HG03139 (cell line): Measurements from ENCODE around the gene IFT88.

Source experiments
- ATAC-seq: cut with Tn5 transposase; IDR thresholded peaks from one replicate; pipeline ENCODE4 v1.9.1; 2021; ENCODE audit not compliant: unreplicated experiment

Gene IFT88

DNA sequence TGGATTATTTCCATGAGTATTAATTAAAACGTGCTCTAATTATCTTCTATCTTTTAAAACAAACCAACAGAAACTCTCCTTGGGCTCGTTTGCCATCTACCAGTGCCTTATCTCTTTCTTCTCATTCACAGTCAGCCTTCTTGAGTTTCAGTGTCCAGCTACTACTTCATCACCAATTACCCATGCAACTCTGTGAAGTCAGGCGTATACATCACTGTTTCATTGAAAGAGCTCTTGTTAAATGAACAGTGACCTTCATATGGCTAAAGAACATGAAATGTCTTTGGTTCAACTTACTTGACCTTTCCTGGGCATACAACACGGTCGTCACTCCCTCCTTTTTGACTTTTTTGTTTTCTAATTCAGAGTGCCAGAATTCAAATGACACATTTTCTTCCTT, 5.2 kb upstream of the IFT88 start:
- ATAC-seq: no peak

DNA sequence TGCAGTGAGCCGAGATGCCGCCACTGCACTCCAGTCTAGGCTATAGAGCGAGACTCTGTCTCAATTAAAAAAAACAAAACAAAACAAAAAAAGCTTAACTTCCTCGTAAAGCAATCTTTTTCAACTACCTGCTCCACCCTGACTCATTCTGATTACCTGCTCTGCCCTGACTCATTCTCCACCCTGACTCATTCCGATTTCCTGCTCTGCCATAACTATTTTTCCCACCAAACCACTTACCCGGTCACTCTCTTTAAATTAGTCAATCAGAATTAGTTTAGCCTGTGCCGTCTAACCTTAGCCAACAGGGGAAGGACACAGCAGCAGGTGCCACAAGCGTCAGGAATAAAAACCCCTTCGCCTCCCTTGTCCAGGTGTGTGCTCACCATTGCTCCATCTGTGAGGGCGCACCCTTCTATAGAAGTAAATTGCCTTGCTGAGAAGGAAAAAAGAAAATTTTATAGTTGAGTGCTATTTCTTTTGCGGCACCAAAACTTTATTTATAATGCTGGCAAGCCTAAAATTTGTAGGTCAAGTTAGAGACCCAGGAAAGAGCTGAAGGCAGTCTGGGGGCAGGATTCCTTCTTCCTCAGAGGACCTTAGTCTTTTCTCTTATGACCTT, 1.7 kb upstream of the IFT88 start:
- no peak for ATAC-seq

DNA sequence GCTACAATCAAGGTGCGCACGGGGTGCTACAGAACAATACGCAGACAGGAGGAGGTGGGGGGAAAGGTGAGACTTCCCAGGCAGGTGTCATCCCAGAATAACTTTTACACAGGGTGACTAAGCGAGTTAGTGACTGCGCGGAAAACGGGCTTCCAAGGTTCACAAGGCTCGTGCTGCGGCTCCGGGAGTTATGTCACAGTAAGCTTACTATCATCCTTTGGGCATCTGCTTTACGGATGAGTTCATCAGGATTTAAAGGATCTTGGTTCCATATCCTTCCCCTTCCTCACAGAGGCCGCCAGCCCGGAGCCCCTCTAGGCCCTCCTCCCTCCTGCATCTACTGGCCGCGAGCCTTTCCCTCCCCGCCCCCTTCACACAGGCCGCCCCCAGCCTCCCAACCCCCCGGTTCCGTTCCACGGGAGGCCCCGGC, 474 bp upstream of the IFT88 start:
- peak; percentile 29 for ATAC-seq

DNA sequence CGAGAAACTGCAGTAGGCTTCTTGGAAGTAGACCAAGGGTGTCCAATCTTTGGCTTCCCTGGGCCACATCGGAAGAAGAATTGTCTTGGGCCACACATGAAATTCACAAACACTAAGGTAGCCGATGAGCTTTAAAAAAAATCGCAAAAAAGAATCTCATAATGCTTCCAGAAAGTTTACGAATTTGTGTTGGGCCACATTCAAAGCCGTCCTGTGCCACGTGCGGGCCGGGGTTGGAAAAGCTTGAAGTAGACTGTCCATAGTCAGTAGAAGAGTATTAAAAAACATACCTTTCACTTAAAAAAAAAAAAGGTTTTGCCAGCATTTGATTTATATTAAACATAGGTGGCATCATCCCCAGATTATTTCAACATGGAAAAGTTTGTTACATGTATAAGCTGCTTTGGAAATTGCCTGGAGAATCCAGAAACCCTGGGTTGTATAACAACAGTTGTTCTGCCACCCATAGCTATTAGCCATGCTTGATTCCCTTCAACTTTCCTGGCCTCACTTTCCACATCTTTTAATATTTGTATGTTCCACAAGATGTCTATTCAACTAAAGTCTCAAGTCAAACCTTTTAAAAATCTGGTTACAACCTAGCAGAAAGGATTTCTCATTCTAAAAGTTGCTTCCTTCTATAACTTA, 1.0 kb downstream of the IFT88 start:
- no peak for ATAC-seq

DNA sequence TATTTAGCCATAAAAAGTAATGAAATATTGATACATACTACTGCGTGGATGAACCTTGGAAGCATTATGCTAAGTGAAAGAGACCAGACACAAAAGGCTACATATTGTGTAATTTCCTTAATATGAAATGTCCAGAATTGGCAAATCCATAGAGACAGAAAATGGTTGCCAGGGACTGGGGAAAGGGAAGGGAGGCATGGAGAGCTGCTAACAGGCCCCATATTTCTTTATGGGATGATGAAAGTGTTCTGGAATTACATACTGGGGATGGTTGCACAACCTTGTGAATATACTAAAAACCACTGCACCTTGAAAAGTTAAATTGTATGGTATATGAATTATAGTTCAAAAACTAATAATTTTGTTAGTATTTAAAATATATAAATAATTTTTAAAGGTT, 3.6 kb downstream of the IFT88 start:
- ATAC-seq: no peak

DNA sequence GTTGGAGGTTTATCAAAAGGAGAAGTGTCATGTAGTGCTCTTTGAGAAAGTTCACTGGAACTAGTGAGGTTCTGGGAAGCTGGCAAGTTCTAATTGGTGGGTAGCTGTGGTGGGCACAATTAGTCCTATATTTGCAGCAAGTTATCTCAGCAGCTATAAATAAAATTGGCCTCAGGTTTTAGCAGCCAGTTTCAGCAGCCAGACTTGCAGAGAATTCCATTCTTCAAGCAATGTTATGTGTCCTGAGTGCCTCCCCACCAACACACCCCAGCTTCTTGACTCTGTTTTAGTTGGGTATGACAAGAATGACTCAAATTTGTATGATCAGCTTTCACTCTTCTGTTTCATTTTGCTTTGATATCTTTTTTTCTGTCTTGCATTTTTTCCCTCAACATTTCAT, 4.7 kb downstream of the IFT88 start:
- ATAC-seq: no peak

DNA sequence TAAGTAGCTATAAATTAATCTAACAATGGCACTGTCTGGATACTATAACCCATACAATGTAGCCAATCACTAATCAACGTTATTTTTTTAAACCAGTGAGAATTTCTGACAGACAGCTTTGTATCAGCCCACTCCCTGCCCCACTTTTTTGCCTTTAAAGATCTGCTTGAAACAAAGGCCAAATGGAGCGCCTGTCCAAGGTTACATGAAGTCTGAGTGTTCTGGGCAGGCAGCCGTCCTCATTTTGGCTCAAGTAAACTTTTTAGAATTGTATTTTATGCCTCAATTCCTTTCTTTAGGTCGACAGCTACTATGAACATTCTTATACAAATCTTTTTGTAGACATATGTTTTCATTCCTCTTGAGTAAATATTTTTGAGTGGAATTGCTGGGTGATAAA, 6.2 kb downstream of the IFT88 start:
- no peak for ATAC-seq

DNA sequence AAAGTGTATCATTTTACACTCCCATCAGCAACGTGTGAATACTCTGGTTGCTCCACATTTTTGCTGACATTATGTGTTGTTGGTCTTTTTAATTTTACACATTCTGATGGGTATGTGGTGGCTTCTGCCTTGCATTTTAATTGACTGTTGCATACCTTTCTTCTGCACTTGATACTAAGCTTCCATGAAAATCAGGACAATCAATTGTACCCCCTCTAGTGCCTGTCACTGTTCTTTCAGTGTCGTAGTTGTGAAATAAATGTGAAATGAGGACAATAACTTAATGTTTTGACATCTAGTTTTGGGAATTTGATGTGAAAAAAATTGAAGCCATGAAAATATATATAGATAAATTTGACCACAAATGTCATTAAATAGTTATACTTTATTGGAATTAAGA, 6.7 kb downstream of the IFT88 start:
- no peak for ATAC-seq

DNA sequence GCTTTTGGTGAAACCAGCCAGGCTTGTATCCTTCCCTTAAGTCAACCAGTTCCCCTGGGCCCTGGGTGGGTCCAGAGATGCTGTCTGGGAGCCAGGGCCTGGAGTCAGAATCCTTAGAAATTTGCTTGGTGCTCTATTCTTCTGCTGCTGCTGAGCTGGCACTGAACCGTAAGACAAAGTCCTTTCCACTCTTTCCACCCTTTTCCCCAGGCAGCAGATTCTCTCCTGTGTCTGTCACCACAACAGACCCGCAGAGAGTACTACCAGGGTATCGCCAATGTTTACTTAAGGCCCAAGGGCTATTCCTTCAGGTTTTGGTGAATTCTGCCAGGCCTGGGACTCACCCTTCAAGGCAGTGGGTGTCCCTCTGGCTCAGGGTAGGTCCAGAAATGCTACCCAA, 12.2 kb downstream of the IFT88 start:
- ATAC-seq: no peak

DNA sequence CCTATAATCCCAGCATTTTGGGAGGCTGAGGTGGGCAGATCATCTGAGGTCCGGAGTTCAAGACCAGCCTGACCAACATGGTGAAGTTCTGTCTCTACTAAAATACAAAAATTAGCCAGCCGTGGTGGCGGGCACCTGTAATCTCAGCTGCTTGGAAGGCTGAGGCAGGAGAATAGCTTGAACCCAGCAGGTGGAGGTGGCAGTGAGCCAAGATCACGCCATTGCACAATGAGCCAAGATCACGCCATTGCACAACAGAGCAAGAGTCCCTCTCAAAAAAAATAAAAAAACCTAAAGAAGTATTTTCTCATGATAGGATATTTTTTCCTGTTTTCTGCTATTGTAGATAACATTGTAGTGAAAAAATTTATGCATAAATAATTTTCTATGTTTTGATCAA, 13.3 kb downstream of the IFT88 start:
- ATAC-seq: no peak

DNA sequence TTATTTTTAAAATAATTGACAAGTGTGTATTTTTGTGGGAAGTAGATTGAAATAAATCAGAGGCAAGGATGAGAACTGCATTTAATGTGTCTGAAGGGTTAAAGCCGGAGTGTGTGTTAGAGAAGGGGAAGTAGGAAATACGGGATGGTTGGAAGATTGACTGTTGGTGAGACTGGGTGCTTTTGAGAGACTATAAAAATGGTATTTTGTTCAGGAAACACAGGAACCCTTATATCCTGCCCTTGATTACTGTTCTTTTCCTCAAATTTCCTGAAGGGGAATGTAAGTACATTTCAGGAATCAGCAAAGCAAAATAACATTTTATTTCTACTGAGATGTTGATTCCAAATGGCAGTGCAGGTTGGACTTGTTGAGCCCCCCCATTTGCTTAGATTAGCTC, 15.1 kb downstream of the IFT88 start:
- ATAC-seq: no peak

DNA sequence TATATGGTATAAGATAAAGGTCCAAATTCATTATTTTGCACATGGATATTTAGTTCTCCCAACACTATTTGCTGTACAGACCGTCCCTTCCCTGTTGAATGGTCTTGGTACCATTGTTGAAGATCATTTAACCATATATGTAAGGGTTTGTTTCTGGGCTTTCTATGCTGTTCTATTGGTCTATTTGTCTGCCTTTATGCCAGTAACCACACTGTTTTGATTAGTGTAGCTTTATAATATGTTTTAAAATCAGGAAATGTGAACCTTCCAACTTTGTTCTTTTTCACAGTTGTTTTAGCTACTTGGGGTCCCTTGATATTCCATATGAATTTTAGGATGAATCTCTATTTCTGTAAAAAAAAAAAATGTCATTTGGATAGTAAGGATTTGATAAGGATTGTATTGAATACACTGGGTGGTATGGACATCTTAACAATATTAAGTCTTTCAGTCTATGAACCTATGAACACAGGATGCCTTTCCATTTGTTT, 16.9 kb downstream of the IFT88 start:
- ATAC-seq: no peak

DNA sequence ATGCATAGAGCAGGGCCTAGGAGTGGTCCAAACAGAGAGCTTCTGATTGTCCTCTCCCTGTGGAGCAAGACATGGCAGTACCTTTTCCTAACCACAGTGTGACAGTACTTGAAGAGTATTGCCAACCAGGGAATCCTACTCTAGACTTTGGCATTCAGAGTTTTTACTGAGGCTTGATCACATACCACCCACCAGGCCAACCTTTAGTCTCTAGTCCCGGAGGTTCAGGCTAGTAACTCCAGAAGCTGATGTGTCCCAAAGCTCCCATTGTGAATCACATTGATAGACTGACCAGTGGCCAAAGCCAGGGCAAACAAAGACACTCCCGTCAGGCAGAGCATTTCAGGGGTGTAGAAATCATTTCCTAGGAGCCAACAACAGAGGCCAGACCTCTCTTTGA, 18.4 kb downstream of the IFT88 start:
- no peak for ATAC-seq

DNA sequence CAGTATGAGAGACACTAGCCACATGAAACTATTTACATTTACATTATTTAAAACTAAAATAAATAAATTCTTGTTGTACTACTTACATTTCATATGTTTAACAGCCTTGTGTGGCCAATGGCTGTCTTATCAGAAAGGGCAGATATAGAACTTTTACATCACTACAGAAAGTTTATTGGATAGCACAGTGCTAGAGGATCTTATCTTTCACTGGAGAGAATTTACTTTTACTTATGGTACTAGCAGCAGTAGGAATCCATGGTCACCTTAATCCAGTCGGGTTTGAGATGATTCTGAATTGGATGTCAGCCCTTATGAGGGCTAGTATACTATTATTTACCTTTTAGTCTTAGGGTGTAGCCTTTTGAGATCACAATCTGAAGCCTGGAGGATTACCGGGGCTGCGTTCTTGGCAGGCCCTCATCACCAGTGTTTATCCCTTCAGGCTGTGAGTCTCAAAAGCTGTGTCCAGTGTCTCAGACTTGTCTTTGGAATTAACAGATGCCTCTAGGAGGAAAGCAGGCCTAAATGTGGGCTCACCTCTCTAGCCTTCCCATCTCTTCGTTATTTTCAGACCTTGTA, 21.7 kb downstream of the IFT88 start:
- ATAC-seq: no peak

DNA sequence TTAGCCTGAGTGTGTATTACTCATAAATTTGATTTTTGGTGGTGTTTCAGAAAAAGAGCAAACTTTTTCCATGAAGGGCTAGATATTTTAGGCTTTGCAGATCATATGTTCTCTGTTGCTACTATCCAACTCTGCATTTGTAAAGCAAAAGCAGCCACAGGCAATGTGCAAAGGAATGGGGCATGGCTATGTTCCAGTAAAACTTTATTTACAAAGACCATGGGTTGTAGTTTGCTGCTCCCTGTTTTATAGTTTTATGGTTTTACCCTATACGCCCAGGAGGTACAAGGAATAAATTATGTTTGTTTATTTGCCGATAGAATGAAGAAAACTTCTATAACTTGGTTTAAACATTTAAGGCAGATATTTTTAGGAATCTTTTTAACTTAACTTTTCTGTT, 23.6 kb downstream of the IFT88 start:
- no peak for ATAC-seq

DNA sequence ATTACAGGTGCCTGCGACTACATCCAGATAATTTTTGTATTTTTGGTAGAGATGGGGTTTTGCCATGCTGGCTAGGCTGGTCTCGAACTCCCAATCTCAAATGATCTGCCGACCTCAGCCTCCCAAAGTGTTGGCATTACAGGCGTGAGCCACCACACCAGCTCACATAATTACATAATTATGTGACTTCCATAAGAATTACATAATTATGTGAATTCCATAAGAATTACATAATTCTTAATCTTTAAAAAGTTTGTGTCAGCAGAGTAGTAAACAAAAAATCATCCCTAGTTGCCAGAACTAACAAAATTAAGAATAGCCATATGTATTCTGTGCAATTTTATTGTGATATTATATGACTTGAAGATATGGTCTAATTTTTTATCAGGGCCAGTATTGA, 25.6 kb downstream of the IFT88 start:
- no peak for ATAC-seq

DNA sequence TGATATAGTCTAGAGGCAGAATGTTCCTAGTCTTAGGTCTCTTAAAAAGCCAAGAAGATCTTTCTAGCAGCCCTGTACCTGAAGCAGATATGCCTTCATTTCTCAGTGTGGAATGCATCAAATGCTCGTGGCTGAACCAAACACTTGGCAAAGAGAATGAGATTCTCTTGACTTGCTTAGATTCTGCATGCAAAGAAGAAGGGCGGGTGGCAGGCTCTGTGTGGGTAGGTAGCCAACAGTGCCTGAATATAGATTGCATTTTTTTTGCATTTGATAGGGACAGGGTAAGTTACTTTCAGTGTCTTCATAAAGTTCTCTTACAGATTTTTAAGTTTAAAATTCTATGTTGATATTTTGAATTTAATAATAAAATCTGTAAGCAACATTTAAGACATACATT, 27.3 kb downstream of the IFT88 start:
- no peak for ATAC-seq

DNA sequence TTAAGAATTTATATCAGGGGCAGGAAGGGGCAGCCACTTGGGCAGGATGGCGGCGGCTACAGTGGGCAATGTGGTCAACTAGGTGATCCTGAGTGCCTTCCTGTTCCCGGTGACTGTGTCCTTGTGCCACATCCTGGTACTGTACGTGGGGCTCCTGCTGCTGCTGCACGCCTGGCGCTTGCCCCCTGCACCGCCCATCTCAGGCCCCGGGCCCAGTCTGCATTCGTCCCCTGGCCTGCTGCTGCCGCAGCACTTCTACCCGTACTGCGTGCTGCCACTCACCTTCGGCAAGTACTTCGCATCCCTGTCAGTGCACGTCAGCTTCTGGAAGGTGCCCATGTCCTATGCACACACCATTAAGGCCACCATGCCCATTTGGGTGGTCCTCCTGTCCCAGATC, 40.1 kb downstream of the IFT88 start:
- no peak for ATAC-seq

DNA sequence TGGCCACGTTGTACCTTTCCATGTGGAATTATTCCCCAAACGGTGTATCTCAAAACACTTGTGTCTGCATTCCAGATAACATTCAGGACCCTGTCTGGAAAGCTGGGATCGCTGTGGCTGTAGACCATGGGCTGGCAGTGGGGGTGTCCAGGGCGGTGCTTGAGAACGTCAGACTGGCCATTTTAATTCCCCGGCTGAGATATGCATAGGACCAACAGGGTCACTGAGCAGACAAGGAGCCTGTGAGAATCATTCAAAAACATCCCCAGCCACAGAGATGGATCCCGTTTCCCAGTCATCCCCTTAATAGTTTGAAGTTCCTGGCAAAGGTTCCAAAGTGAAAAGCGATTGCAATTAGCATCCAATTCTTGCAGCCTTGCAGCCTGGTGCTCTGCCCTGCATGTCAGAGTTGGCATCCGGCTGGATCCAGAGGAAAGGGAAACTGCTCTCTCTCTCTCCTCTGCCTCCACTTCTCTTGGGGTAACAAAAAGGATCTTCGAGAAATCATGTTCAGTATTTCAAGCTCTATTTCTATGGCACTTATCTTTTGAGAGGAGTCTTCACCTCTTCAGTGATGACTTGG, 41.6 kb downstream of the IFT88 start:
- ATAC-seq: no peak

DNA sequence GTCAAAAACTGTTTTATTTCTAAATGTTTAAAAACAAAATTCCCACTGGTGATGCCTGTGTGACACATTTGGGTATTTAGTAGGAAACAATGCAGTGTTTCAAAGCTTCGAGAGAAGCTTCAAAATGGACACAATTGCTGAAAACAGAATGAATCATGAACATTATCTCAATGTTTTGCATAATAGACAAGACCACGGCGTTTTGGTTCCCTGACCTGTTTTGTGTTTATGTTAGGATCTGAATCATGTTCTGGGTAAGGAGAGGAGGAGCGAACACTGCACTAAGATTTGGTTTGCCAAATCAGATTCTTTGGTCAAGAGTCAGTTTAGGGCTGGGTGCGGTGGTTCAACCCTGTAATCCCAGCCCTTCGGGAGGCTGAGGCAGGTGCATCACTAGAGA, 42.2 kb downstream of the IFT88 start:
- no peak for ATAC-seq

DNA sequence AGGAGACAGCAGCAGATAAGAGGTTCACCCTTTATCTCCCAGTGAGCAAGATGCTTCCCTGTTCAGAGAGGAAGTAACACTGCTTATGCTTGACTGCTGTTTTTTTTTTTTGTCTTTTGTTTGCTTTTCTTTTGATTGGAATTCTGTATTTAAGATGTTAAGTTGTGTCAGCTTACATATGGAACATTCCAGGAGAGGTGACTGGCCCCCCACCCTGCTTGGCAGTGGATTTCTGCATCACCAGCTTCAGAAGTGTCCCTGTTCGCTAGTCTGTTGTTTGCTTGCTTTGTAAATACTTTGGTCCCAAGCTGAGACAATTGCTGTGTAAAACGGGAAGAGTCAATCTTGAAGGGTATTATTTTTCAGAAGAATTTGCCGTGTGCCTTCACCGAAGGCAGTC, 43.0 kb downstream of the IFT88 start:
- no peak for ATAC-seq

DNA sequence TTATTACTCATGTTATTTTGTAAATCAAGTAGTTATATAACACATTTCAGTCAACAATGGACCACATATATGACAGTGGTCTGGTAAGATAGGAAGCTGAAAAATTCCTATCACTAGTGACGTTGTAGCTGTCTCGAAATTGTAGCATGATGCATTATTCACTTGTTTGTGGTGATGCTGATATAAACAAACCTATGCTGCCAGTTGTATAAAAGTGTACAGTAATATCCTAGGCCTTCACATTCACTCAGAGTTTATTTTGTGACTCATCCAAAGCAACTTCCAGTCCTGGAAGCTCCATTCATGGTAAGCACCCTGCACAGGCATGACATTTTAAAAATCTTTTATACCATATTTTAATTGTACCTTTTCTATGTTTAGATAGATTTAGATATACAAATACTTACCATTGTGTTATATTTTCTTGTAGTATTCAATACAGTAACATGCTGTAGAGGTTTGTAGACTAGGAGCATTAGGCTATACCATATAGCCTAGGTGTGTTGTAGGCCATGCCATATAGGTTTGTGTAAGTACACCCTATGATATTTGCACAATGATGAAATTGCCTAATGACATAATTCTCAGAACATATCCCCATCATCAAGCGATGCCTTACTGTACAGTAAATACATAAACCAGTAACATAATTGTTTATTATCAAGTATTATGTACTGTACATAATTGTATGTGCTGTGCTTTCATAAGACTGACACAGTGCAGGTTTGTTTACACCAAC, 49.3 kb downstream of the IFT88 start:
- no peak for ATAC-seq
